HepG2 (cell line): ENCODE results near the gene ELMOD3. TPM values are rescaled to one million over a fixed set of nuclear protein-coding genes. Genes with fewer than 3 reads are reported as not detected.

Experiments
- AGO2 ChIP-seq: fragments of 200-400 bp; formaldehyde crosslinking; optimal IDR thresholded peaks from 2 replicates; pipeline ENCODE3; 2017; ENCODE audit warnings: mild to moderate bottlenecking, low read depth, low read length, moderate library complexity
- BORCS8-MEF2B ChIP-seq: sonication (generic); formaldehyde crosslinking; IDR thresholded peaks from 2 replicates; pipeline ENCODE4 v1.8.0; 2022; ENCODE audit warnings: mild to moderate bottlenecking, missing genetic modification reagents
- DPF2 ChIP-seq: sonication (generic); formaldehyde crosslinking; IDR thresholded peaks from 2 replicates; pipeline ENCODE4 v1.4.0; 2020; ENCODE audit warnings: mild to moderate bottlenecking, low read depth, missing genetic modification reagents, borderline replicate concordance
- ELF4 ChIP-seq: sonication (generic); formaldehyde crosslinking; IDR thresholded peaks from 2 replicates; pipeline ENCODE4 v1.5.0; 2020; ENCODE audit warnings: missing genetic modification reagents, mild to moderate bottlenecking, moderate library complexity, borderline replicate concordance
- GABPB1 ChIP-seq: IDR thresholded peaks from 2 replicates; pipeline ENCODE4 v1.6.1; 2016; ENCODE audit warnings: mild to moderate bottlenecking, missing genetic modification reagents, moderate library complexity, missing compliant biosample characterization
- HNRNPH1 ChIP-seq: fragments of 200-400 bp; formaldehyde crosslinking; optimal IDR thresholded peaks from 2 replicates; pipeline ENCODE3; 2017; ENCODE audit warnings: mild to moderate bottlenecking, low read depth, low read length
- KLF12 ChIP-seq: sonication (generic); formaldehyde crosslinking; IDR thresholded peaks from 2 replicates; pipeline ENCODE4 v1.4.0; 2020; ENCODE audit warnings: missing genetic modification reagents, borderline replicate concordance
- MIXL1 ChIP-seq: IDR thresholded peaks from 2 replicates; pipeline ENCODE4 v1.6.1; 2016
- NCOA2 ChIP-seq: sonication (generic); formaldehyde crosslinking; IDR thresholded peaks from 2 replicates; pipeline ENCODE4 v1.8.0; 2022; ENCODE audit warnings: inconsistent platforms
- NR2F2 ChIP-seq: IDR thresholded peaks from 2 replicates; pipeline ENCODE4 v1.6.1; 2012; ENCODE audit warnings: low read depth, inconsistent platforms, borderline replicate concordance
- PHF21A ChIP-seq: sonication (generic); formaldehyde crosslinking; IDR thresholded peaks from 2 replicates; pipeline ENCODE4 v1.5.0; 2020; ENCODE audit warnings: mild to moderate bottlenecking, missing genetic modification reagents
- WIZ ChIP-seq: sonication (generic); formaldehyde crosslinking; IDR thresholded peaks from 2 replicates; pipeline ENCODE4 v1.5.1; 2020; ENCODE audit warnings: mild to moderate bottlenecking, missing genetic modification reagents
- YEATS4 ChIP-seq: sonication (generic); formaldehyde crosslinking; IDR thresholded peaks from 2 replicates; pipeline ENCODE4 v1.4.0; 2020; ENCODE audit warnings: missing genetic modification reagents, borderline replicate concordance
- ZNF224 ChIP-seq: sonication (generic); formaldehyde crosslinking; IDR thresholded peaks from 2 replicates; pipeline ENCODE4 v1.5.0; 2020; ENCODE audit warnings: mild to moderate bottlenecking, missing genetic modification reagents
- ZNF460 ChIP-seq: sonication (generic); formaldehyde crosslinking; IDR thresholded peaks from 2 replicates; pipeline ENCODE4 v1.5.1; 2020; ENCODE audit warnings: missing genetic modification reagents, mild to moderate bottlenecking, borderline replicate concordance
- ZNF530 ChIP-seq: sonication (generic); formaldehyde crosslinking; IDR thresholded peaks from 2 replicates; pipeline ENCODE4 v1.5.0; 2020; ENCODE audit warnings: low read depth, mild to moderate bottlenecking, missing genetic modification reagents
- ZNF616 ChIP-seq: sonication (generic); formaldehyde crosslinking; IDR thresholded peaks from 2 replicates; pipeline ENCODE4 v1.5.0; 2020; ENCODE audit warnings: low read depth, mild to moderate bottlenecking, missing genetic modification reagents
- ZNF644 ChIP-seq: IDR thresholded peaks from 2 replicates; pipeline ENCODE4 v1.6.1; 2016; ENCODE audit warnings: low read depth
- ZNF670 ChIP-seq: sonication (generic); formaldehyde crosslinking; IDR thresholded peaks from 2 replicates; pipeline ENCODE4 v1.8.0; 2022; ENCODE audit warnings: mild to moderate bottlenecking, missing genetic modification reagents, borderline replicate concordance
- polyA plus RNA-seq, 8 experiments: library from polyadenylated mRNA; depleted of rRNA in 3 of 8; stranded (reverse) in 7 of 8; unstranded in 1 of 8; fragments of >200 nt; fragmentation: Illumina TruSeq in 4 of 8; extraction: Trizol in 4 of 8; gene quantifications; 2 replicates each; pipeline versions ENCODE4 v1.2.1 to v1.2.3, GENCODE V29; 2011 to 2016; ENCODE audit warnings: low read depth in 4 of 8, missing spikeins in 1 of 8, mixed read lengths in 1 of 8; ENCODE audit not compliant: insufficient read depth in 1 of 8
- total RNA-seq, 5 experiments: library from RNA; depleted of rRNA; stranded (reverse); fragments of >200 nt; fragmentation: Illumina TruSeq; extraction: Trizol; gene quantifications; 2 replicates each; pipeline ENCODE4 v1.2.3, GENCODE V29; 2016; ENCODE audit warnings: low read depth in 1 of 5
- TF ChIP-seq, protein P1 (sequence below), 2 experiments: sonication (generic) in 1 of 2; formaldehyde crosslinking in 1 of 2; IDR thresholded peaks; 2 replicates each; pipeline versions ENCODE4 v1.6.1 to v1.9.0; 2014 to 2022; ENCODE audit warnings: antibody characterized with exemption in 1 of 2, borderline replicate concordance in 1 of 2, inconsistent platforms in 1 of 2, low read depth in 1 of 2, missing genetic modification reagents in 1 of 2
- TF ChIP-seq, protein P2 (sequence below): IDR thresholded peaks from 2 replicates; pipeline ENCODE4 v1.6.1; 2016; ENCODE audit warnings: mild to moderate bottlenecking, missing biosample characterization, missing genetic modification reagents

ELMOD3 gene
- total and polyA plus RNA-seq, 2 of the 13 experiments (the other 11 are each of a cell fraction or from before 2014, with no cell fraction given), result 13.3 to 19.5 TPM

DNA sequence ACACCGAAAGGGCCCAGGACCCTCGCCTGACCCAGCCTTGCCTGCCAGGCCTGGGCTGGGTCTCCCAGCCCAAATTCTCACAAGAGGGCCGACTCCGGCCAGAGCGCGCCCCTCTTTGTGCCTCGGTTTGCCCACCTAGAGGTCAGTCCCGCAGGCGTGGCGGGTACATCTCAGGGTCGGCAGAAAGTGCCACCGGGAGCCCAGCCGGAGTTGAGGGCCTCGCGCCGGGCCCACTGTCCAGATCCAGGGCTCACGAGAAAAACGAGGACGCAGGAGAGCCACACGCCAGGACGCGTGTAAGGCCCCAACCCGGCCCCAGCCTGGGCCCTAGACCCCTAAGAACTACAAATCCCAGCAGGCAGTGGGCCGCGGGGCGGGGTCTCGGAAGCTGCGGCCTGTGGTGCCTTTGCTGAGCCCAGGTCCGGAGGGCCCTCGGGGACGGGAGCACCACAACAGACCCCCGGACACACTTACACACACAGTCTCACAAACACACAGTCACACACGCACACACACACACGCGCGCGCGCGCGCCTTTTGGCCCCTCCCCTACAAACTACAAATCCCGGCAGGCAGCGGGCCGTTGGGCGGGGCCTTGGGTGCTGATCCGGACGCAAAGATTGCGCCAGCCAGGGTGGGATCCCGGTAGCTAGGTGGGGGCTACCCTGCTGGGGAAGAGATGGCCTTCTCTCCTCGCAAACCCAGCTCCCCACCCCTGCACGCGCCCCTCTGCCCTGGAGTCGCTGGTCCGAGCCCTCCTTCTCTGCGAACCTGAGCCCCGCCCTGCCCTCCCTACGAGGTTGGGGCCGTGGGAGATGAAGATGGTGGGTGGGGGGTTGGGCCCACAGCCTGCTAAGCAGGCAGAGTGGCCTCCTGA, 63.8 kb downstream of the ELMOD3 start, which contains the start of gene SH2D6 (continued):
- TF ChIP-seq, protein P1, sequence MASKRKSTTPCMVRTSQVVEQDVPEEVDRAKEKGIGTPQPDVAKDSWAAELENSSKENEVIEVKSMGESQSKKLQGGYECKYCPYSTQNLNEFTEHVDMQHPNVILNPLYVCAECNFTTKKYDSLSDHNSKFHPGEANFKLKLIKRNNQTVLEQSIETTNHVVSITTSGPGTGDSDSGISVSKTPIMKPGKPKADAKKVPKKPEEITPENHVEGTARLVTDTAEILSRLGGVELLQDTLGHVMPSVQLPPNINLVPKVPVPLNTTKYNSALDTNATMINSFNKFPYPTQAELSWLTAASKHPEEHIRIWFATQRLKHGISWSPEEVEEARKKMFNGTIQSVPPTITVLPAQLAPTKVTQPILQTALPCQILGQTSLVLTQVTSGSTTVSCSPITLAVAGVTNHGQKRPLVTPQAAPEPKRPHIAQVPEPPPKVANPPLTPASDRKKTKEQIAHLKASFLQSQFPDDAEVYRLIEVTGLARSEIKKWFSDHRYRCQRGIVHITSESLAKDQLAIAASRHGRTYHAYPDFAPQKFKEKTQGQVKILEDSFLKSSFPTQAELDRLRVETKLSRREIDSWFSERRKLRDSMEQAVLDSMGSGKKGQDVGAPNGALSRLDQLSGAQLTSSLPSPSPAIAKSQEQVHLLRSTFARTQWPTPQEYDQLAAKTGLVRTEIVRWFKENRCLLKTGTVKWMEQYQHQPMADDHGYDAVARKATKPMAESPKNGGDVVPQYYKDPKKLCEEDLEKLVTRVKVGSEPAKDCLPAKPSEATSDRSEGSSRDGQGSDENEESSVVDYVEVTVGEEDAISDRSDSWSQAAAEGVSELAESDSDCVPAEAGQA (IDR thresholded peaks at IDR 0.05; ENCODE audit: low read depth), result peak; percentile 65
- TF ChIP-seq, protein P1 (CRISPR knock-in tag; IDR thresholded peaks at IDR 0.05; ENCODE audit: borderline replicate concordance), result peak; percentile 88
- TF ChIP-seq KLF12 (CRISPR knock-in tag) (peak; percentile 94; the same call in 1 of the 2 replicates), ZNF460 (CRISPR knock-in tag) (no peak), ELF4 (CRISPR knock-in tag) (peak; percentile 96), ZNF644 (CRISPR knock-in tag) (peak; percentile 56; the same call in 1 of the 2 replicates), BORCS8-MEF2B (peak; percentile 64; the same call in 1 of the 2 replicates), DPF2 (no peak; the same call in 1 of the 2 replicates), HNRNPH1 (no peak), ZNF530 (CRISPR knock-in tag) (no peak), PHF21A (peak; percentile 65), WIZ (CRISPR knock-in tag) (no peak; the same call in 1 of the 2 replicates), AGO2 (peak; percentile 85), ZNF224 (CRISPR knock-in tag) (no peak), GABPB1 (CRISPR knock-in tag) (peak; percentile 93), ZNF616 (CRISPR knock-in tag) (peak; percentile 67; the same call in 1 of the 2 replicates), NR2F2 (no peak; the same call in 1 of the 2 replicates), NCOA2 (CRISPR knock-in tag) (peak; percentile 21), ZNF670 (CRISPR knock-in tag) (peak; percentile 95), MIXL1 (CRISPR knock-in tag) (no peak), YEATS4 (CRISPR knock-in tag) (peak; percentile 71)
- TF ChIP-seq, protein P2, sequence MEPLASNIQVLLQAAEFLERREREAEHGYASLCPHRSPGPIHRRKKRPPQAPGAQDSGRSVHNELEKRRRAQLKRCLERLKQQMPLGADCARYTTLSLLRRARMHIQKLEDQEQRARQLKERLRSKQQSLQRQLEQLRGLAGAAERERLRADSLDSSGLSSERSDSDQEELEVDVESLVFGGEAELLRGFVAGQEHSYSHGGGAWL (CRISPR knock-in tag), result no peak
